SK-N-SH treated with all-trans-retinoic acid at 6 μM for 48 hours (cell line): ENCODE results near the gene GTF2IRD1.

Source experiments
- ISL1 ChIP-seq: fragments of 250-450 bp; sonication (Bioruptor Pico); IDR thresholded peaks from 2 replicates; pipeline ENCODE4 v2.1.2; 2022; ENCODE audit warnings: mild to moderate bottlenecking, moderate library complexity
- RARB ChIP-seq: fragments of 250-450 bp; sonication (Bioruptor Pico); IDR thresholded peaks from 2 replicates; pipeline ENCODE4 v1.8.0; 2021; ENCODE audit warnings: mild to moderate bottlenecking, moderate library complexity

DNA sequence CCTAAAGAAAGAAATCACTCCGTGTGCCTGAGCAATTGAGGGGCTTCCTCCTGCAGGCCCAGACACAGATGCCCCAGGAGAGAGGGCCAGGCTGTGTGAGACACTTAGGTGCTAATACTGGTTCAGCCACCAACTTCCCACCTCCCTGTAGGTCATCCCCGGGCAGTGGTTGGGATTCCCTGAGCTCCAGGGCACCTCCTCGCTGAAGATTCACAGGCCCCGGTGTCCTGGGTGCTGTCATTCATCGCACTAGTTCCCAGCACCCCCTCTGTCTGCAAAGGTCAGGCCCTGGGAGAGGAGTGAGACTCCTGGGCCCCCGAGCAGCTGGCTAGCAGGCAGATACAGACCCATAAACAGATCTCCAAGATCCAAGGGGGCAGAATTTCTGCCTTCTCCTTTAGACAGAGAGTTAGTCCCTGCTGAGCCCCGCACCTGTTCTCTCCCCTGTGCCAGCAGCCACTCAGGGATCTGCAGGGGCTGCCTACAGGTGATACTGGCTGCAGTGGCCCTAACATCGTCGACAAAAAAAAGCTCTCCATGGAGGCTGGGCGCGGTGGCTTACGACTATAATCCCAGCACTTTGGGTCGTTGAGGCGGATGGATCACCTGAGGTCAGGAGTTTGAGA lies 165.6 kb downstream of the GTF2IRD1 start:
- TF ChIP-seq RARB (CRISPR knock-in tag) (no peak), ISL1 (CRISPR knock-in tag) (no peak)
